ENCODE results near the gene BDKRB2.

Gene BDKRB2

GRCh38 chr14:96204151-96205058 is at the start of gene BDKRB2:
Gene BDKRB2, plus strand, starts transcription at chr14:96204839. Its CDS starts 32,269 bp downstream, at chr14:96237108.
- peak; percentile 57 for DNase-seq

GRCh38 chr14:96154900-96155299 is 49.7 kb upstream of the BDKRB2 start:
- DNase-seq = no peak

GRCh38 chr14:96156804-96157760 is 47.6 kb upstream of the BDKRB2 start:
- DNase-seq = no peak

GRCh38 chr14:96158735-96159134 is 45.9 kb upstream of the BDKRB2 start:
- no peak for DNase-seq

GRCh38 chr14:96160076-96160912 is 44.3 kb upstream of the BDKRB2 start:
- DNase-seq = no peak

GRCh38 chr14:96160913-96161310 is 43.7 kb upstream of the BDKRB2 start:
- no peak for DNase-seq

GRCh38 chr14:96161636-96162035 is 43.0 kb upstream of the BDKRB2 start:
- DNase-seq = no peak

- DNase-seq = no peak
Observed at GRCh38 chr14:96162265-96162664, 42.4 kb upstream of the BDKRB2 start.

- DNase-seq = no peak
Observed at GRCh38 chr14:96162741-96163140, 41.9 kb upstream of the BDKRB2 start.

- no peak for DNase-seq
Observed at GRCh38 chr14:96164861-96165490, 39.7 kb upstream of the BDKRB2 start.

GRCh38 chr14:96165493-96166436 is 38.9 kb upstream of the BDKRB2 start:
- no peak for DNase-seq

GRCh38 chr14:96166461-96167223 is 38.0 kb upstream of the BDKRB2 start:
- DNase-seq = no peak

GRCh38 chr14:96167224-96168148 is 37.2 kb upstream of the BDKRB2 start:
- no peak for DNase-seq

GRCh38 chr14:96168581-96168980 is 36.1 kb upstream of the BDKRB2 start:
- DNase-seq = no peak

- no peak for DNase-seq
Observed at GRCh38 chr14:96170961-96171592, 33.6 kb upstream of the BDKRB2 start.

- no peak for DNase-seq
Observed at GRCh38 chr14:96173636-96174475, 30.8 kb upstream of the BDKRB2 start.

- DNase-seq = no peak
Observed at GRCh38 chr14:96176275-96176674, 28.4 kb upstream of the BDKRB2 start.

Measured in NCI-H1417 treated with DMSO at 0.1 percent for 48 hours (cell line).